HAP-1 (cell line): Measurements from ENCODE around the gene CENPO.
A peak's percentile ranks its signal among the peaks of the same experiment; 100 is the strongest.
"Not testable (repeated sequence)": the region's sequence is repeated elsewhere in the genome, so short reads cannot be mapped to it uniquely, and the experiment has no call there.

Experiments
- DNase-seq, 2 experiments: peaks; one replicate each; pipeline ENCODE4 v3.0.0-alpha.2; 2016 to 2020; ENCODE audit warnings: low spot score in 2 of 2
- H3K27me3 ChIP-seq: fragments of 250-450 bp; sonication (Bioruptor Pico); 2 replicates; pipeline ENCODE4 v1.5.1; 2020; ENCODE audit warnings: low read depth, mild to moderate bottlenecking, moderate library complexity
- H3K36me3 ChIP-seq: fragments of 250-450 bp; sonication (Bioruptor Pico); replicated peaks from 2 replicates; pipeline ENCODE4 v1.5.1; 2020; ENCODE audit warnings: mild to moderate bottlenecking
- H3K4me1 ChIP-seq: fragments of 250-450 bp; sonication (Bioruptor Pico); 2 replicates; pipeline ENCODE4 v1.5.1; 2020; ENCODE audit warnings: mild to moderate bottlenecking
- H3K4me3 ChIP-seq: fragments of 250-450 bp; sonication (Bioruptor Pico); 2 replicates; pipeline ENCODE4 v1.5.1; 2020; ENCODE audit warnings: mild to moderate bottlenecking, moderate library complexity
- H3K9me3 ChIP-seq: fragments of 250-450 bp; sonication (Bioruptor Pico); 2 replicates; pipeline ENCODE4 v1.5.1; 2020; ENCODE audit warnings: mild to moderate bottlenecking, moderate library complexity
- in situ Hi-C: fragments of 300-500 bp; cut with MboI; formaldehyde crosslinking; loops from 3 replicates; pipeline ENCODE4 v1.14.3; 2020; ENCODE audit warnings: low sequenced_read_pairs, inconsistent platforms, mixed read lengths

CENPO gene

DNA sequence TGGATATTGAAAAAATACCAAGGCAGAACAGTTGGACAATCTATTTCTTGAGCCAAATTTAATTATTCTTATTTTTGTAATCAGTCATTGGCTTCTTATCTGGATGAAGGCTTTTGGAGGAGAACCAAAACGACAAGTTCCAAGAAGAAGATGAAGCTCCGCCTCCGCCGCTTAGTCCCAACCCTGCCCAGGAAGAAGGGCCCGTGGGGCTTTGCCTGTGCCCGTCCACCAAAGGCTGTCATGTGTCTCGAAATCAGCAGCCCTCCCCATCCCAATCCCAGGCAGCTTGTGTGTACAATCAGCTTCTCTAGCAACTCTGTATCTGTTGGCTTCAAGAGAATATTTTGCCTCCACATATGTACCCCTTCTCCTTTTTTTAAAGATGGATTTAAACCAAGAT, 24.6 kb upstream of the CENPO start:
- no peak overlapping the region for H3K4me3 ChIP-seq
- in situ Hi-C loops, result no loop called here
- no peaks in the 10 kb centered on the region for H3K9me3 ChIP-seq
- H3K36me3 ChIP-seq, result no peaks in the 10 kb centered on the region
- DNase-seq, result no peak
- H3K27me3 ChIP-seq, result no peaks in the 10 kb centered on the region
- no peaks in the 10 kb centered on the region for H3K4me1 ChIP-seq

DNA sequence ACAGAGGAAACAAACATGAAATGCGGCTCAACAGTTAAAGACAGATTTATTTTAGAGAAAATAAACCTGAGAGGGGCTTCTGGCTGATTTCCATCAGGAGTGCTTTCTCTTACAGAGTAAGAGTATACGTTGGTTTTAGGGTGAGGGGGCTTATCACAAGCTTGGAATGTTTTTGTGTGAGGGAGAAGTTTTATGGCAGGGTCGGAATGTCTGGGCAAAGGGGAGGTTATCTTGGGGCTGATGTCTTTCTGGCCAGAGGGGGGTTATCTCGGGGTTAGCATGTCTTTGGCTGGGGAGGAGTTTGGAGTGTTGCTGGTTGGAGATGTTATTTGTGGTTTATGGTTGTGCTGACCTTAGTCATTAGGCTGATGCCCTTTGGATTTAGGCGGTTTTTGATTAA, 22.2 kb upstream of the CENPO start:
- no peaks in the 10 kb centered on the region for H3K36me3 ChIP-seq
- H3K9me3 ChIP-seq, result no peaks in the 10 kb centered on the region
- no peaks in the 10 kb centered on the region for H3K4me1 ChIP-seq
- DNase-seq, result no peak
- H3K27me3 ChIP-seq, result no peaks in the 10 kb centered on the region
- in situ Hi-C loops, result no loop called here
- no peak overlapping the region for H3K4me3 ChIP-seq

DNA sequence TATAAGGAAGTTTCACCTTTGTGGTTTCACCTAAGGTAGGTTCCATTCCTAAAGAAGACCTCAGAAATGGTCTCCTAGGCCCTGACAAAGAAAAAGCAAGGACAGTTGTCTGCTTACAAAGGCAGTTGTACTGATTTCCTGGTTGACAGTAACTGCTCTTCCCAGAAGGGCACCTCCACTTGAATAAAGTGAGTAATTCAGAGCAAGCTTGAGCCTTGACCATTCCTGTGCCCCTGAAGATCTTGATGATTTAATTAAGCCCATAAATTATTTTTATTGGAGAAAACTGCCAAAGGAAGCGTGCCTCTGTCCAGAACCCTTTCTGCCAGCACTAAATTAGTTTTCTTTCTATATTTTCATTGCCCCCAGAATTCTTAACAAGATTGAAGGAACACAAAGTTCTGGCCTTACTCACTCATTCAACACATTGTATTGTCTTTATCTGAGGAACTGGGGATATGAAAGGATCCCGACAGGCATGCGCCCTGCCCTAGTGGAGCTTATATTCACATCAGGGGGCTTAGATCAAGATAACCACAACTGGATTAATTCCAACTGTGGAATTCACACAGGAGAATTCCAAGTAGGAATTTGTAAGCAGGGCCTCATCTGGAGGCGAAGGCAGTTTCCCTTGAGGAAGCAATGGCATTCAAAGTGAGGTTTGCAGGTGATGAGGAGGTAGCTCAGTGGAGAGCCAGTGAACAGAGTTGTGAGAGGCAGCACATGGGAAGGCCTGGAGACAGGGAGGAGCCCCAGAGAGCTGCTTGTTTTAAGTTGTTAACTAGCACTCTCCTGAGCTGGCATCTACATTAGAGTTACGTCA, 21.2 kb upstream of the CENPO start:
- Histone ChIP-seq H3K4me1 (no peaks in the 10 kb centered on the region), H3K36me3 (no peaks in the 10 kb centered on the region), H3K27me3 (no peaks in the 10 kb centered on the region), H3K9me3 (no peaks in the 10 kb centered on the region), H3K4me3 (no peak overlapping the region)
- no peak for DNase-seq
- in situ Hi-C loops, result no loop called here

DNA sequence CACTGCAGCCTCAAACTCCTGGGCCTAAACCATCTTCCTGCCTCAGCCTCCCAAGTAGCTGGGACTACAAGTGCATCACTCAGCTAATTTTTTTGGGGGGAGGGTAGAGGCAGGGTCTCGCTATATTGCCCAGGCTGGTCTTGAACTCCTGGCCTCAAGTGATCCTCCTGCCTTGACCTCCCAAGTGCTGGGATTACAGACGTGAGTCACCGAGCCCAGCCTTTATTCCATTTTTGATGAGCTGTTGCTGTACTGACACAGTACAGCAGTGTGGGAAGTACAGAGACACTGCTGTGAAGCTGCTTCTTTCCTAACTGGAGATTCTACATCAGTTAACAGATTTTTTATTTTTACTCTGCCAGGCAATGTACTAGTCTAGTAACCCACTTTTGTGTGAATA, 18.9 kb upstream of the CENPO start:
- H3K4me1 ChIP-seq, result no peaks in the 10 kb centered on the region; the same call in none of the 2 replicates
- no peaks in the 10 kb centered on the region for H3K36me3 ChIP-seq
- no peak for DNase-seq
- no peaks in the 10 kb centered on the region for H3K27me3 ChIP-seq
- in situ Hi-C loops, result no loop called here
- no peaks in the 10 kb centered on the region for H3K9me3 ChIP-seq
- no peak overlapping the region for H3K4me3 ChIP-seq

DNA sequence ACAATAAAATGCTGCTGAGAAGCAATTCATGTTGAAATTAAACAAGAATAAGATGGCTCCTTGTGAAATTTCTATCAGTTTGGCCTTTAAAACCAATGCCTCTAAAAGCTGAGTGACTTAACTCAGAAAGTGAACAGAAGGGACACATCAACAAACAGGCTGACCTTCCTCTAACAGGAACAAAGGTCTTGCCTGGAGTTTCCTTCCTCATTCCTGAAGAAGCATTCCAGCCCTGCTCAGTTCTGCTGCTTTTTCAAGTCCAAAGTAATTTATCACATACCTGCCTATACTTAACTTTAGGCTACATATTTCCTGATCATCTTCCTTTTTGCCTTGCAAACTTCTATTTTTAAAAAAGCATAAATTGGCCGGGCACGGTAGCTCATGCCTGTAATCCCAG, 14.1 kb upstream of the CENPO start:
- Histone ChIP-seq H3K36me3 (no peaks in the 10 kb centered on the region), H3K4me1 (no peaks in the 10 kb centered on the region; the same call in none of the 2 replicates), H3K27me3 (no peaks in the 10 kb centered on the region), H3K4me3 (no peak overlapping the region), H3K9me3 (no peaks in the 10 kb centered on the region)
- in situ Hi-C loops, result no loop called here
- DNase-seq, result no peak

- Histone ChIP-seq H3K9me3 (no peaks in the 10 kb centered on the region), H3K36me3 (no peaks in the 10 kb centered on the region), H3K4me3 (no peak overlapping the region), H3K27me3 (no peaks in the 10 kb centered on the region), H3K4me1 (no peaks in the 10 kb centered on the region; the same call in 1 of the 2 replicates)
- no peak for DNase-seq
- in situ Hi-C loops, result no loop called here
Observed at GRCh38 chr2:24783641-24784040, 9.6 kb upstream of the CENPO start.

- H3K9me3 ChIP-seq, result no peaks in the 10 kb centered on the region
- H3K4me1 ChIP-seq, result no peaks in the 10 kb centered on the region
- H3K36me3 ChIP-seq, result no peaks in the 10 kb centered on the region
- H3K4me3 ChIP-seq, result no peak overlapping the region
- in situ Hi-C loops, result no loop called here
- H3K27me3 ChIP-seq, result no peaks in the 10 kb centered on the region
- DNase-seq, result no peak
Observed at GRCh38 chr2:24785671-24786321, 7.4 kb upstream of the CENPO start.

DNA sequence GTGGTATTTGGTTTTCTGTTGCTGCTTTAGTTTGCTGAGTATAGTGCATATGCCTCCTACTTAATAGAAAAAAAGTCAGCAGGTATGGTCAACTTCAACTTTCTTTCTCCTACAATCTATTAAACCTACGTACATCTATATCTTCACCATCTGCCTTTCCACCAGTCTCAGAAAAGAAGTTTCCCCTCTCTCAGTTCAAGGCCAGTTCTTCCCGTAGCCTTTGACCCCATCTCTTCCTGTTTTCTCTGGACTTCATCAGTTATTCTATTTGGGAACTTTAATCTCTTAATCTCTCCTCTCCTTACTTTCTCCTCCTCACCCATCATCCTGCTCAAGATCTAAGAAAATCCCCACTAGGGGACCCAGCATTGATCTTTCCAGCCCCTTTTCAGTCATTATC, 5.7 kb upstream of the CENPO start:
- Histone ChIP-seq H3K4me3 (no peak overlapping the region), H3K4me1 (peaks cover 13% of the 10 kb centered on the region), H3K36me3 (no peaks in the 10 kb centered on the region), H3K9me3 (no peaks in the 10 kb centered on the region), H3K27me3 (no peaks in the 10 kb centered on the region)
- no peak for DNase-seq
- in situ Hi-C loops, result no loop called here

- no peak overlapping the region for H3K4me3 ChIP-seq
- H3K36me3 ChIP-seq, result no peaks in the 10 kb centered on the region
- no peak for DNase-seq
- H3K4me1 ChIP-seq, result peaks cover 13% of the 10 kb centered on the region
- in situ Hi-C loops, result no loop called here
- no peaks in the 10 kb centered on the region for H3K27me3 ChIP-seq
- H3K9me3 ChIP-seq, result no peaks in the 10 kb centered on the region
Observed at GRCh38 chr2:24788816-24789215, 4.4 kb upstream of the CENPO start.

DNA sequence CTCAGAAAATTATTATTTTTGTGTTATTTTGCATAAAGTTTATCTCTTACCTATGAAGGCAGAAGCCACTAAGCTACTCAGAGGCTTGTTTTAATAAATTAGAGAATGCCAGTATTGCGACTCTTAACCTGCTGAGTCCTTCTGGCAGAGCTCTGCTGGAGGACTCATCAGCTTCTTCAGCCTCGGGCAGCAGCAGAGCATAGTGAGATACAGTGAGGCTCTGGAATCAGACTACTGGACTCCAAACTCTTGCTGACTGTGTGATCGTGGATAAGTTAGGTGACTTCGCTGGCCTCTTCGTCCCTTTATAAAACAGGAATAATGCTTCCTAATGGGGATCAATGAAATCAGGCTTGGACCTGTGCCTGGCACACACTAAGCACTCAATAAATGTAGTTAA, 1.8 kb upstream of the CENPO start:
- peaks cover 16% of the 10 kb centered on the region for H3K4me1 ChIP-seq
- in situ Hi-C loops, result no loop called here
- H3K36me3 ChIP-seq, result peaks cover 12% of the 10 kb centered on the region
- H3K9me3 ChIP-seq, result no peaks in the 10 kb centered on the region
- H3K27me3 ChIP-seq, result no peaks in the 10 kb centered on the region
- no peak overlapping the region for H3K4me3 ChIP-seq
- no peak for DNase-seq

DNA sequence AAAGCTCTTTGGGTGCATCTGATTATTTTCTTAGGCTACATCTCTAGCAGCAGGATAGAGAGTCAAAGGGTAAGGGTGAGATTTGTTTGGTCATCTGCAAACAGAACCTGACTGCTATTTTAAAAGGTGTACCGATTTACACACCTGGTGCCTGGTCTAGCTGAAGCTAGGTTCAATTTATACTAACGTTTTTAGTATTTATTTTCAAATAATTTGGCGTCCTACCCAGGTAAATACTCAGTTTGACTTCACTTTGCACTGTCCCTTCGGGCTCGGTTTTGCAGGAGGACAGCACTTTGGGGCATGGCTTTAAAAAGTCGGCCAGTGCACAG, 717 bp upstream of the CENPO start:
- peaks cover 16% of the 10 kb centered on the region for H3K4me1 ChIP-seq
- H3K4me3 ChIP-seq, result peak overlapping the region; percentile 95
- peaks cover 23% of the 10 kb centered on the region for H3K36me3 ChIP-seq
- in situ Hi-C loops, result no loop called here
- no peak for DNase-seq
- H3K9me3 ChIP-seq, result no peaks in the 10 kb centered on the region
- no peaks in the 10 kb centered on the region for H3K27me3 ChIP-seq

DNA sequence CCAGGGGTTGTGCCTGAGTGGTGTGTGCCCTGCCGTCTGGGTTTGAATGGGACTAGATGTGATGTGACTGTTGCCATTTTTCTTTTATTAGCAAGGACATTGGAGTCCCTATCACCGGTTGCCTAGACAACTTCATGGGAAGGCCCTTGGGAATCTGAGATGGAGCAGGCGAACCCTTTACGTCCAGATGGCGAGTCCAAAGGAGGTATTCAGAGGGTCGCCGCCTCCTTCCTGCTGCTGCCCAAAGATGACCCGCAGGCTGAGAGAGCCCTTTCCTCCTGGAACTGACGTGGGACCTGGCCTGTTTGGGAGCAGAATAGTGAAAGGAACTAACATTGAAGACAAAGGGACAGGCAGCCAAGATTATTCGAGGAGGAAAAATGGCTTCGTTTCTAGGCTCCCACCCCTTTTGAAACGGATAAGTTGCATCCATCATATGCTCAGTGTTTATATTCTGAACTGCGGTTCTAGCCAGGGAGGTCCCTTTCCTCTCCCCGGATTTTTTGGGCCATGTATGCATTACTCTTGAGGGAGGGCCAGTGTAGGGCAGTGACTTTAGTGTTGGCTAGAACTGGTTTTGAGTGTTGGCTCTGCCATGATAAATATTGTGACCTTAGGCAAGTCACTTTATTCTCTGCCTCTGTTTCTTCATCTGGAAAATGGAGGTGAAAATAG, 673 bp downstream of the CENPO start:
- no peaks in the 10 kb centered on the region for H3K9me3 ChIP-seq
- peaks cover 29% of the 10 kb centered on the region for H3K36me3 ChIP-seq
- H3K4me1 ChIP-seq, result peaks cover 16% of the 10 kb centered on the region
- H3K4me3 ChIP-seq, result peak overlapping the region; percentile 95
- in situ Hi-C loops, result no loop called here
- no peaks in the 10 kb centered on the region for H3K27me3 ChIP-seq
- peak; percentile 63 to 64 for DNase-seq

GRCh38 chr2:24797644-24798043, 4.4 kb downstream of the CENPO start:
- Histone ChIP-seq H3K9me3 (no peaks in the 10 kb centered on the region), H3K4me1 (peaks cover 3% of the 10 kb centered on the region; the same call in 1 of the 2 replicates), H3K27me3 (no peaks in the 10 kb centered on the region), H3K4me3 (no peak overlapping the region), H3K36me3 (peaks cover 55% of the 10 kb centered on the region)
- no peak for DNase-seq
- in situ Hi-C loops, result no loop called here

- H3K27me3 ChIP-seq, H3K4me1 ChIP-seq, in situ Hi-C loops, H3K9me3 ChIP-seq, DNase-seq, H3K4me3 ChIP-seq: not testable (repeated sequence)
- peaks cover 59% of the 10 kb centered on the region for H3K36me3 ChIP-seq
Observed at GRCh38 chr2:24800487-24800886, 7.3 kb downstream of the CENPO start.
